Cardiac atrium fibroblast (primary cell): ENCODE measurements around the gene TDRD6. TPM values are rescaled to one million over a fixed set of nuclear protein-coding genes. Genes with fewer than 3 reads are reported as not detected.

ENCODE experiments used
- total RNA-seq: library from RNA; depleted of rRNA; stranded (reverse); fragments of >200 nt; gene quantifications from 2 replicates; pipeline ENCODE4 v1.2.3, GENCODE V29; 2015

The TDRD6 gene, protein sequence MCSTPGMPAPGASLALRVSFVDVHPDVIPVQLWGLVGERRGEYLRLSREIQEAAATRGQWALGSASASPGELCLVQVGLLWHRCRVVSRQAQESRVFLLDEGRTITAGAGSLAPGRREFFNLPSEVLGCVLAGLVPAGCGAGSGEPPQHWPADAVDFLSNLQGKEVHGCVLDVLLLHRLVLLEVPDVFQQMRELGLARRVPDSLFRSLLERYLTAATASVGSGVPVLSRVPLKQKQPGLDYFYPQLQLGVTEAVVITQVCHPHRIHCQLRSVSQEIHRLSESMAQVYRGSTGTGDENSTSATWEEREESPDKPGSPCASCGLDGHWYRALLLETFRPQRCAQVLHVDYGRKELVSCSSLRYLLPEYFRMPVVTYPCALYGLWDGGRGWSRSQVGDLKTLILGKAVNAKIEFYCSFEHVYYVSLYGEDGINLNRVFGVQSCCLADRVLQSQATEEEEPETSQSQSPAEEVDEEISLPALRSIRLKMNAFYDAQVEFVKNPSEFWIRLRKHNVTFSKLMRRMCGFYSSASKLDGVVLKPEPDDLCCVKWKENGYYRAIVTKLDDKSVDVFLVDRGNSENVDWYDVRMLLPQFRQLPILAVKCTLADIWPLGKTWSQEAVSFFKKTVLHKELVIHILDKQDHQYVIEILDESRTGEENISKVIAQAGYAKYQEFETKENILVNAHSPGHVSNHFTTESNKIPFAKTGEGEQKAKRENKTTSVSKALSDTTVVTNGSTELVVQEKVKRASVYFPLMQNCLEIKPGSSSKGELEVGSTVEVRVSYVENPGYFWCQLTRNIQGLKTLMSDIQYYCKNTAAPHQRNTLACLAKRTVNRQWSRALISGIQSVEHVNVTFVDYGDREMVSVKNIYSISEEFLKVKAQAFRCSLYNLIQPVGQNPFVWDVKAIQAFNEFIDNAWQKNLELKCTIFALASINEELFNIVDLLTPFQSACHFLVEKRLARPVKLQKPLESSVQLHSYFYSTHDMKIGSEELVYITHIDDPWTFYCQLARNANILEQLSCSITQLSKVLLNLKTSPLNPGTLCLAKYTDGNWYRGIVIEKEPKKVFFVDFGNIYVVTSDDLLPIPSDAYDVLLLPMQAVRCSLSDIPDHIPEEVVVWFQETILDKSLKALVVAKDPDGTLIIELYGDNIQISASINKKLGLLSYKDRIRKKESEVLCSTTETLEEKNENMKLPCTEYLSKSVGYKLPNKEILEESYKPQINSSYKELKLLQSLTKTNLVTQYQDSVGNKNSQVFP (N-terminal part only)
- not detected in 2 replicates for total RNA-seq

DNA sequence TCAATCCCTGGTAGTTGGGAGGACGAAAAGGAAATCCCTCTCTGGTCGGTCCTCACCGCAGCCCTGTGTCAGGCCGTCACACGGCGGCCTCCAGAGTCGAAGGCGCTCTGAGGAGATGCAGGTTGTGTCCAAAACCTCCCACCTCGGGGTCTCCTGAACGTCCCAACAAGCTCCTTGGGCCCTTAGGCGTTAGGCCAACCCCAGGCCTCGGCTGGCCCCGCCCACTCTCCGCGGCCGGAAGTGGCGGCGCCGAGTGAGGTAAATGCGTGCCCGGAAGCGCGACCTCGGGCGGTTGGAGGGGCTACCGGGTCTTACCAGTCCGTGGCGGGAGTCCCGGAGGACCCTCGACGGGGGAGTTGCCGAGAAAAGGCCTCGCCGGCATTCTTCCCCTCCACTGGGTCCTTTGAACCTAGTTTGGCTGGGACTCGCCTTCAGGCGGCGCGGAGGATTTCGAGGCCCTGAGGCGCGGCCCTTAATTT lies at the start of gene TDRD6:
Gene TDRD6, plus strand, starts transcription at position 267 of the 479 bp plus-strand sequence. CDS start 244 bp downstream, outside the sequence.

DNA sequence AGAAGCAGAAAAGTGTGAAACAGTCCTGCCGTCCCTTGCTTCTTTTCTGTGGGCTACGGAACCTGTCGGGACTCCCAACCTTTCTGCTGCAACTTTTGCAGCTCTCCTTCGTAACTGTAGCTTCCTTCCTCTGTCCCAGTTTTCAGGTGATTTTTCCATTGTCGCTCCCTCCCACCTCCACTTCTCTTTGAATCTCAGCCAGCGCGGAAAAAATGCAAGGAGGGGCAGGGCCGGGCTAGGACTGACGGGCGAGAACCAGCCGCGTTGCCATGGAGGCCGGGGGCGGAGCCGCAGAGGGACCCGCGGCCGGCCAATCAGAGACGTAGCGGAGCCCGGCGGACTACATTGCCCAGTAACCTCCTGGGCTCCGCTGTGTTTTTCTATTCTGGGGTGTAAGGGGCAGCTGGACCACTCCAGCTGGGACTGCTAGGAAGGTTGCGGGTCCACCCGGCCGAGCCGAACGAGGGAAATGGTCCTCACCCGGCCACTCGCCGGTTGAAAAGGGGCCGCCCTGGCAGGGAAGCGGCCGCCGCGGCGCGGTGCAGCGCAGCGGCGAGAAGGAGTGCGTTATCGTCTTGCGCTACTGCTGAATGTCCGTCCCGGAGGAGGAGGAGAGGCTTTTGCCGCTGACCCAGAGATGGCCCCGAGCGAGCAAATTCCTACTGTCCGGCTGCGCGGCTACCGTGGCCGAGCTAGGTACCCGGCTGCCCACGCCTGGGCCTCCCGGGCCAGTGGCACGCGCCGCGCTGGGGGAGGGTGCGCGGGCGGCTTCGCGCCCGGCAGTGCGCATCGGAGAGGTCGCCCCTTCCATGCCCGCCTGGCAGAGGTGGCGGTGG lies 34.9 kb upstream of the TDRD6 start, which contains the start of the genes CYP39A1 and SLC25A27:
Gene CYP39A1, minus strand, starts transcription at position 216 of the 836 bp plus-strand sequence. CDS start 236 bp downstream, outside the sequence.
Gene SLC25A27, plus strand, starts transcription at position 373 of the 836 bp plus-strand sequence. Its CDS starts 218 bp downstream, at position 591.

DNA sequence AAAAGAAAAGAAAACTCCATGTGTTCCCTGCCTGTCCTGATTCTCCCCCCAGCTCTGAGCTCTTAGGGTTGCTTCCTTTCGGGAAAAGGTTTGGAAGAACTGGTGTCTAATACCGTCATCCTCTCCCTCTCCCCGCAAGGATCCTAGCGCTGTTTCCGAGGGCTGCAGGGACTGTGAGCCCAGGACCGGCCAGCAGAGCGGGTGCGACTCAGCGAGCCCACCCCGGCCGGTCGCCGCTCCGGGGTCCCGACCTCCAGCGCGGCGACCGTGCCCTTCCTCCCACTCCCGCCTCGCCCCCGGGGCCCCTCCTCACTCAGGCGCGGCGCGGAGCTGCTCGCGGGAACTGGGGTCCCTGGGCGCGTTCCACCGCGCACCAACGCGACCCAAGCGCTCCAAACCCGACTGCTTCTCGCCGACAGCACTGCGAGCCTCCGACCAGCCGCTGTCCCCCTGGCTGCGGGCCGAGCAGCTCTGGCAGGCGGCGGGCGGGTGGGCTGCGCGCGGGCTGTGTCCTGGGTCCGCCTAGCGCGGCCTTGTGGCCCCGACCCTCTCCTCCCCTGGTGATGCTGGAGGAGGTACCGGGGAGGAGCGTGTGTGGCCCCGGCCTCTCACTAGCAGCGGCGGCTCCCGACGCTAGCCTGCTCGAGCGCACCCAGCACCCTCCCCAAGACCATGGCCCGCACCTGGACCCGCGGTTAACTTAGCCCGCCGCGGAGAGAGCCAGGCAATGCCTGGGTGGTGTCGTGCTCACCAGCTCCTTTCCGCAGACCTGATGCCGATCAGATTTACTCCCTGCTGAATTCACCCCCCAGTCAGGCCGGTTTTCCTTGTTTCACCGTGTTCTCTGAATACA lies 47.4 kb downstream of the TDRD6 start, which contains the start of gene PLA2G7:
Gene PLA2G7, minus strand, starts transcription at position 509 of the 853 bp plus-strand sequence. CDS start 12,484 bp downstream, outside the sequence.

DNA sequence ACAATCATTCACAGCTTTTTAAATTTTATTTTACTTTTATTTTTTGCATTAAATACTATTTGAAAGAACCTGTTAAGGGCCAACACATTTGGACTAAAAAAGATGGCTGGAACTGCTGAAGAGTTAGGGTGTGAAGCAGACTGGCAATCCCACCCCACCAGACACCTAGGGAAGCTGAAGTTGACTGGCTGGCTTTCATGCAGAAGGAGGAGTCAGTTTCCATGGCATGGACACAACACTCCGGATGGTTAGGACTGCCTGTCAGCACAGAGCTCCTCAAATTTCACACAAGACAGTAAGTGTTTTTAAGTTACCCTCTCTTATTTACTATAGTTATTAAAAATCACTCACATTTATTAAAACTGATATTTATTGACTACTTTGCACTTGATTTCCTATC lies 59.0 kb downstream of the TDRD6 start, which contains the start of gene ANKRD66:
Gene ANKRD66, plus strand, starts transcription at position 238 of the 400 bp plus-strand sequence. CDS start 5,016 bp downstream, outside the sequence.

Other genes starting within 250 kb of the TDRD6 start
- gene RCAN2, start 196.4 kb upstream of the TDRD6 start, total RNA-seq, result 0.16 TPM in 1 of 2 replicates, not detected in the other
- not detected in 2 replicates for gene CYP39A1, start 35.1 kb upstream of the TDRD6 start, total RNA-seq
- 0.90 and 2.3 TPM in 2 replicates for gene SLC25A27, start 34.9 kb upstream of the TDRD6 start, total RNA-seq
- gene PLA2G7, start 47.5 kb downstream of the TDRD6 start, total RNA-seq, result not detected in 2 replicates
- gene ANKRD66, start 59.0 kb downstream of the TDRD6 start, total RNA-seq, result not detected in 2 replicates
- not detected in 2 replicates for gene MEP1A, start 105.5 kb downstream of the TDRD6 start, total RNA-seq
- gene ADGRF5, start 234.1 kb downstream of the TDRD6 start, total RNA-seq, result 3.4 and 7.9 TPM in 2 replicates